HG02870 (cell line): ENCODE measurements around the gene HAGHL.
"Not testable (repeated sequence)": the region's sequence is repeated elsewhere in the genome, so short reads cannot be mapped to it uniquely, and the experiment has no call there.

ENCODE experiments used
- ATAC-seq: cut with Tn5 transposase; IDR thresholded peaks from one replicate; pipeline ENCODE4 v1.9.1; 2021; ENCODE audit warnings: mild to moderate bottlenecking, moderate library complexity; ENCODE audit not compliant: unreplicated experiment

The HAGHL gene

DNA sequence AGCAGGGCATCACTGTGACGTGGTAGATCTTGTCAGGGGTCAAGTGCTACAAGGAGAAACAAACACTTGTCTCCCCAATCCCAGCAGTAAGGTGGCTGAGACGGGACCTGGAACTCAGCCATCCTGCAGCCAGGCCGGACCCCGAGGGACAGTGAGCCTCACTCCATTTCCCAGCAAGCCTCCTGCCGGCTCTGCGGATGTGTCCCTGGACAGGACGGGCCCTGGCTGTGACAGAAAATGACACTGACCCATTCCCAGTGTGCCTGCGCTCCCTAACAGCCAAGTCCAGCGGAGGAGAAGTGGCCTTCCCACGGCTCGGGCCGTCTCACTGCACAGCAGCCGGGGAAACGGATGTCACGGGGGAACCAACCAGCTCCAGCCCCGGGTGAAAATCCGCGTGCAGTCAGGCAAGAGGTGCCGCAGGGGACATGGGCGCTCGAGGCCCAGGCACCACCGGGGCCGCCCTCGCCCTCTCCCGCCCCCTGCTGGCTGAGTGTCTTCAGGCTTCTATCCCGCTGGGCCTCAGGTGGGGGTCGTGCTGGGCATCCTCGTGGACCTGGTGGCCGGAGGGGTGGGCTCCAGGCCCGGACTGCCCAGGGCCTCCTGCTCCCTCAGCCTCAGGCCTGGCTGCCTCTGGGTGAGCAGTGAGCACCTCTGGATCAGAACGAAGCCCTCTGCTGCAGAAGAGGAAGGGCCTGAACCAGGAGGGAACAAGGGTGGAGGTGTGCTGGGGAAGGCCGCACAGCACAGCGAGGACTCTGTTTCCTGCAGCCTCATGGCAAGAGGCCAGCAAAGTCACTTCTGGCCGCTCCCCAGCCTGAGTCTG is 6.7 kb downstream of the HAGHL start:
- no peak for ATAC-seq

DNA sequence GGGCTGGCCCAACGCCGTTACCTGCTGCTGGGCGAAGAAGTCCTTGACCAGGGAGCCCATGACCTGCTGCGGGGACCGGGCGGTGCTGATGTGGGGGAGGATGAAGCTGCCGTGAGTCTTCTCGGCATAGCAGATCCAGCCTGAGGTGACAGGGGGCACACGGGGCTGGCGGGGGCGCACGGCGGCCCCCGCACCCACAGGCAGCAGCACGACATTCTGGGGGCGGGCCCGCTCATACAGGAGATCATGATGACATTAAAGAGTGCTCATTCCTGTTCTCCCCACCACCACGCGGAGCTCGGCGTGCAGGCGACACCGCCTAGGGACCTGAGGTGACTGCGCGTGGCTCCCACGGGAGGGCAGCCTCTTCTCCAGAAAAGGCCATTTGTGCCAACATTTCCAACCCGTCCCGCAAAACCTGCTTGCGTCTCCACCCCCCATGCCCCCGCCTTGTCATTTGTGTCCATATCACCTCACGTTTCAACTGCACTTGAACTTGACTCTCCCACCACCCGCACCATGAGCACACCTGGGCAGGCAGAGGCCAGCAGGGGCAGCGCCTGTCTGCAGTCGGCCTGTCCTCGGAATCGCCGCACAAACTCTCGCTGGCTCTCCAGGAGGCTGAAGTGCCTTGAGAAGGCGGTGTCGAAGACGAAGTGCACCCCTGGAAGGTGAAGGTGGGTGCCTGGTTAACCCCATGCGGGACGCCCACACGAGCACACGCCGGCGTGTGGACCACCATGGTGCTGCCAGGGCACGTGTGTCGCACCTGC is 7.5 kb downstream of the HAGHL start:
- ATAC-seq, result no peak

DNA sequence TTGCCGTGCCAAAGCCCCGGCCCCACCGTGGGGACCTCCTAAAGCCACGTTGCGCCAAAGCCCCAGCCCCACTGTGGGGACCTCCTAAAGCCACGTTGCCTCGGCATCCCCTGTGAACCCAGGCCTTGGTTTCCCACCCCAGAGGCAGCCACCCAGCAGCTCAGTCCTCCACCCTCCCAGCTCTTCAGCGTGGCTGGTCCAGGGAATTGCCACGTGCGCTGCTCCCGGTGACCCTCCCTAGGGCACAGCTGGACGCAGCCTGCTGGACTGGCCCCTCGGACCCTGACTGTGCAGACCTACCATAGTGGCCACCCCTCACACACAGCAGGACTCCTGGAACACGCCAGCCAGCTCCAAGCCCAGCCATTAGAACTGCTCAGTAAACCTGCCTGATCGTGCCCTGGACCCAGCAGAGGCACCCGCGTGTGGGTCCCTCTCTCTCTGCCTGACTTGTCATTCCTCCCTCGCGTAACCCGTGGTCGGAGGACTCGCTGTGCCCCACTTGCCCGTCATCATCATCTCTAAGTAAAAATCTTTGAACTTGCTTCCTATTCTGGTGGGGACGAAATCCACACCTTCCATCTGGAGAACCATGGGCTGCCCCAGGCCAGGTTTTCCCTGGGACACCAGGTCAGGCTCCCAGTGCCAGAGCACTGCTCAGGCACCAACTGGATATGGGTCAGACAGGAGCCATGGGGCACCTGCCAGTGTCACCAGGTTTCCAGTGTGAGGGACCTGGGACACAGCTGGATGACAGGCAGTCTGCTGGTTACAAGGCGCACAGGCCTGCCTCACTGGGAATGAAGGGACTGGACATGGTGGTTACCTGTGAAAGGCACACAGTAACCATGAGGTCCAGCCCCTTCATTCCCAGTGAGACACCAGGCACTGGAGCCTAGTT is 8.3 kb downstream of the HAGHL start:
- ATAC-seq, result no peak

DNA sequence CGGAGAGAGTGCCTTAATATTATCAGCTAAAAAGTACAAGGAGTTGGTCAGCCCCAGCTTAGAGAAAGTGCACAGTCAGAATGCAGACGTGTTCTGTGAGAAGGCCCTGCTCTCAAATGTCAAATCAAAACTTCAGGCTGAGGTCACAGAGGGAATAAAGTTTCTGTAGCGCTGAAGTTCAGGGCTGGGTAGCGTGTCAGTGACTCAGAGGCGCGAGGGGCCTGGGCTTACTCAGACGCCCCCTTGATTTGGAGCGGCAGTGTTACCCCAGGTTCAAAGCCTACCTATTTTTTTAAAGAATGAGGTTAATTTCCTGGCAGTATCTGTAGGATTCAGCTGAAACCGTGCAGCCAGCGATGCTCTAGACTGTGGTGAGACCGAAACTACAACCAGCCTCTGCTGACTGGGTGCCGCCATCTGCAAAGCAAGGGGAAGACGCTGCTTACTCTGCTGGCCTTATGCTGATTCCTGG is 9.1 kb downstream of the HAGHL start:
- peak; percentile 55 for ATAC-seq

DNA sequence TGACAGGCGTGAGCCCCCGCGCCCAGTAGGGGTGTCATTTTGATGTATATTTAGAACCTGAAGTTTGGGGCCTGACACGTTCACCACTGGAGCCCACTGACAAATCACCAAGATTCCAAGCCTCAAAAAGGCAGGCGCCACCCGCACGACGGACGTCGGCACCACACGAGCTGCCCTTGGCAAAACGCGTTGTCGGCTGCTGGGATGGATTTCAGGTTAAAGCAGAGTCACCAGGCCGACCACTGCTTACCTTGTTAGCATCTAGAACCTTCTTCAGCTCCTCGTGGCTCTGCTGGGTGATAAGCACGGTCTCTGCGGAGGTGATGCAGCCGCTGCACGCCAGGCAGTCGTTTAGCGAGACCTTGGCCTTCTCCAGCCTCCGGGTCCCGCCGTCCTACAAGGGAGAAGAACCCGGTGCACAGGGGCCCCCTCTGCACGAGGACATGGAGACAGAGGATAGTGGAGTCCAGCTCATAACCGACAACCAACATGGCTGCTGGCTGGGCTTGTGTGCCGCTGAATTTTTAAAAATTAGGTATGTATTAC is 10.1 kb downstream of the HAGHL start:
- ATAC-seq, result no peak

DNA sequence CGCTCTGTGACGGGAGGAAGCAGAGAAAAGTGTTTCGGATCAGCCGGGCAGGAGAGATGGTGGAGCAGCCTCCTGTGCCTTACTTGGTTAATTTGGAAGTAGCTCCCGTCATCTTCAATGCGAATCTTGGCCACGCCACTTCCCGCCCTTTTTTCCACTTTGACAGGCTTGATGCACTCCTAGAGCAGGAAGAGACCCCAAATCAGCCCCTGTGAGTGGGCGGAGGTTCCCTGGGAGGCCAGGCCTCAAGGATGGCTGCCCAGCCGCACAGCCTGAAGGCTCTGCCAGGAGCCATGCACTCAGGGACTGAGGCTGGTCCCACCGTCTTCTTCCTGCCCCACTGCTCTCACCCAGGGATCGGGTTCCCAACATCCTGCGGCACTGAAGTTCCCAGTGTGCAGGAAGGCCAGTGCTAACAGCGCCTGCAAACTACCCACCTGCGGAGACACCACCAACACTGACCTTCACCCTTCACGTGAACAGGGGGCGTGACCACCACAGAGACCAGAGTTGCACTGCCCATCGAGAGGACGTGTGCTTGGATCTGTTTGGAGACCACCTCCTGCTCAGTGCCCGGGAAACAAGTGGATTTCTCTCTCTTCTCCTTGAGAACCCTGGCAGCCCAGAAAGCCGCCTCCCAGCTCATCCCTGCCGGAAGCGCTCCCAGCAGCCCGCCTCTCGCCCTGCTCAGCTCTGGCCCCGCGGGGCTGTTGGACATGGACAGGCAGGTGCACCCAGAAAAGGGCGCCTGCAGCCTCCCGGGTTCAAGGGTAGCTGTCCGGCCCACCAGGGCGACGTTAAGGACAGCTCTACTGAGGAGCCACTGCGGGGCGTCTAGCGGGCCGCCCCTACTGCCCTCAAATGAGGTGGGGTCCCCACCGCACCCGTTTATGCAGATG is 12.9 kb downstream of the HAGHL start:
- no peak for ATAC-seq

DNA sequence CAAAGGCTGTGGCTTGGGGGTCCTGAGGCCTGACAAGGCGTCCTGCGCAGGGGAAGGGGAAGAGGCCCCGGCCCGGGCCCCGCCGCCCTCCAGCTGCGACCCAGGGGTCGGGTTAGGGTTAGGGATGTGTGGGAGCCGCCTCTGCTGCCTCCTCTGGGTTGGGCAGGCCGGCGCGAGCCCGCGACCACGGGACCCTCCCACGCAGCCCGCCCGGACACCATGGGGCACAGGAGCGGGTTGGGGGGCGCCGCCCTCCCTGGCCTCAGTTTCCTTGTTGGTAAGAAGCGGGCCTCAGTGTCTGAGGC is 13.5 kb downstream of the HAGHL start:
- no peak for ATAC-seq

DNA sequence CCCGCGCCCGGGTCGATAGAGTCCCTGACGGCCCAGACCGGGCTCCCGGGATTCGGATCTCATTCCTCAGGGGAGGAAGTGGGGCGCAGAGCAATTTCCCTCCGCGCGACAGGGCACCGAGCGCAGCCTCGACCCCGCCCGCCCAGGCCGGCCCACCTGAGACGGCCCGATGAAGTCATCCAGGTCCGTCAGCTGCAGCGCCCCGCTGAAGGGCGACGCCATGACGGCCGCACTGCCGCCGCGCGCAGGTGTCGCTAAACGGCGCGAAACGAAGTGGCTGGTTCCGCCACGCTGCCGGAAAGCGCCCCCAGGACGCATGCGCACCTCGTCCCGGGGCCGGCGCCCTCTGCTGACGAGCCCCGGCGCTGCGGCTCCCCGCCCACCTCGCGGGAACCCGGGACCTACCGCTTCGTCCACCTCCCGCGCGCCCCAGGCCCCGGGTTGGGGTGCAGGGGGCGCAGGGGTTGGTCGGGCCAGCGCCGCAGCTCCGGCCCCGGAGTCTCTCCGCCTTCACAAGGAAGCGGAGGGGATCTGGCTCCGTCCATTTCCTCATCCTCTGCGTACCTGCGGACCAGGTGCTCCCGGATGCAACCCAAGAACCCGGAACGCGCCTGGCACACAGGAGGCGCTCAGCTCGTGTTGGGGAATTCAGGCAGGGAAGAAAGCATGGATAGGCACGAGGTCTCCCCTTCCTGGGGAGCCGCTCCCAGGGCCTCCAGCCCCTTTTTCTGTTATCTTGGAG is 14.0 kb downstream of the HAGHL start, which contains the start of gene CIAO3:
Gene CIAO3 (minus strand): TSS at position 234 of the 742 bp plus-strand sequence. CDS start 12 bp downstream, at position 222.
- no peak for ATAC-seq

DNA sequence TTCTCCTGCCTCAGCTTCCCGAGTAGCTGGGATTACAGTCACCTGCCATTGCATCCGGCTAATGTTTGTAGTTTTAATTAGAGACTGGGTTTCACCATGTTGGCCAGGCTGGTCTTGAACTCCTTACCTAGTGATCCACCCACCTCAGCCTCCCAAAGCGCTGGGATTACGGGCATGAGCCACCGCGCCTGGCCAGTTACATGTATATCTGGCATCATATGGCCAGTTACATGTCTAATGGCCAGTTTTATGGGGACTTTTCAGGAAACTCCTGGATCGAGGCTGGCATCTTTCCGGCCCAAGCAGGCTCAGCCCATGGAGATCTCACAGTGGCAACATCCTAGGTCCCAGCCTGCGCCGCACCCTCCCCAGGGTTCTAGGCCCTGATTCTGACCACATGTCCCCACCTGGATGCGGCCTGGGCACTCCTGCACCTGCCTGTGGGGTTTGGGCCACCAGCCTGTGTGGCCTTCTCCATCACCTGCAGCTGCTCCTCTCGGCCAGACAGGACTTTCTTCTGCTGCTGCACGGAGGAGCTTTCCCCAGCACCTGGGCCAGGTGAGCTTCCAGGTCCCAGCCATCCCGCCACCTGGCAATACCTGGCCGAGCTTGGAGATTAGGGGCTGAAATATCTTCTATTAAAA is 15.2 kb downstream of the HAGHL start:
- no peak for ATAC-seq

DNA sequence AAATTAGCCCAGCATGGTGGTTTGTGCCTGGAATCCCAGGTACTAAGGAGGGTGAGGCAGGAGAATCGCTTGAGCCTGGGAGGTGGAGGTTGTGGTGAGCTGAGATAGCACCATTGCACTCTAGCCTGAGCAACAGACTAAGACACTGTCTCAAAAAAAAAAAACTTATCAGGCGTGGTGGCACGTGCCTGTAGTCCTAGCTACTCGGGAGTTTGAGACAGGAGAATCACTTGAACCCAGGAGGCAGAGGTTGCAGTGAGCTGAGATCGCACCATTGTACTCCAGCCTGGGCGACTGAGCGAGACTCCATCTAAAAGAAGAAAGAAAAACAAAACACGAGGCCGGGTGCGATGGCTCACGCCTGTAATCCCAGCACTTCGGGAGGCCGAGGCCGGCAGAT is 16.0 kb downstream of the HAGHL start:
- not testable (repeated sequence) for ATAC-seq

DNA sequence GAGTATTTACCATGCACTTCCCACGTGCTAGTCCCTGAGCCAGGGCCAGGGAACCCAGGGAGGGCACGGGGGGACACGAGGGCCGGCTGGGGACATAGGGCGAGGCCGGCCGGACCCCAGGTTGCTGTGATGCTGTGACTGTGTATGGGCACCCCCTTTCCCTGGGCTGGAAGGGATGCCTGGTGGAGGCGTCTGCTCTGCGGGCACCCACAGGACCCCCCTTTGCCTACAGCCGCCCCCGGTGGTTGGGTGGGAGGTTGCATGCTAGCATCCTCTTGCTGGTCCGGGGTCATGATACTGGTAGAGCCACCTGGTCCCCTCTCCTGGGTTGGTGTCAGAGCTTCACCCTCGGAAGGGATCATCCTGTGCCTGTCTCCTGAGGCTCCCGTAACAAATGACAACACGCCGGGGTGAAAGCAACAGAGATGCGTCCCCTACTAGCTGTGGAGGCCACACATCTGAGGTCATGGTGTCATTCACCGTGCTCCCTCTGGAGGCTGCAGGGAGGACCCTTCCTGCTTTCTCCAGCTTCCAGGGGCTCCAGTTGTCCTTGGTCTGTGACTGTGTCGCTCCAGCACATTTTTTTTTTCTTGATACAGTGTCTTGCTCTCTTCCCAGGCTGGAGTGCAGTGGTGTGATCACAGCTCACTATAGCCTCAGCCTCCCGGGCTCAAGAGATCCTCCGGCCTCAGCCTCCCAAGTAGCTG is 17.0 kb downstream of the HAGHL start:
- no peak for ATAC-seq

DNA sequence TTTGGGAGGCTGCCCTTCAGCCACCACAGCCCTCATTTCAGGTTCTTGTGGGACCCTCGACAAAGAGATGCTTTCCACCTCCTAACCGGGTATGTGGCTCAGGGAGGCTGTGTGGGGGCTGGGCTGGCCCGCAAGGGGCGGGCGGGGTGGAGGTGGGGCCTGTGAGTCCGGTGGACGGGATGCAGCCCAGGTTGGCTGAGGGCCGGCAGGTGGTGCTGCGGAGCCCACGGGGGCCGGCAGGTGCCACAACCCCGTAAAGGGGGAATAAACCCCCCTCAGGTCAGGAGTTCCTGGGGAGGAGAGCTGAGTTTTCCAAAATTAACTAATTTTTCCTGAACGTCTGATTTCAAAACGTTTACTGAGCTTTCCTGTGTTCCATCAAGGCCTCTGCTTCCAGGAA is 18.8 kb downstream of the HAGHL start:
- no peak for ATAC-seq

DNA sequence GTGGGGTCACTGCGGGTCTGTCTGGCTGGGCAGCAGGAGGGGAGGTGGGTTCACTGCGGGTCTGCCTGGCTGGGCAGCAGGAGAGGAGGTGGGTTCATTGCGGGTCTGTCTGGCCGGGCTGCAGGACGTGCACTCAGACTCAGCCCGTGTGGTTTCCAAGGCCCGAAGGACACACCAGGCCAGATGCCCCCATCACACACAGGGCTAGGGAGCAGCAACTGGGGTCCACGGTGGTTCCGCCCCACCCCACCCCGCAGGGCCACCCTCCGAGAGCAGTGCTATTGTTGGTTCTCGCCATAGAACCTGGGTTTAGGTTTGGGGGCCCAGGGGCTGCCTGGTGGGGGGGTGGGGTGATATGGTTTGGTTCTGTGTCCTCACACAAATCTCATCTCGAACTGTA is 19.7 kb downstream of the HAGHL start:
- no peak for ATAC-seq

DNA sequence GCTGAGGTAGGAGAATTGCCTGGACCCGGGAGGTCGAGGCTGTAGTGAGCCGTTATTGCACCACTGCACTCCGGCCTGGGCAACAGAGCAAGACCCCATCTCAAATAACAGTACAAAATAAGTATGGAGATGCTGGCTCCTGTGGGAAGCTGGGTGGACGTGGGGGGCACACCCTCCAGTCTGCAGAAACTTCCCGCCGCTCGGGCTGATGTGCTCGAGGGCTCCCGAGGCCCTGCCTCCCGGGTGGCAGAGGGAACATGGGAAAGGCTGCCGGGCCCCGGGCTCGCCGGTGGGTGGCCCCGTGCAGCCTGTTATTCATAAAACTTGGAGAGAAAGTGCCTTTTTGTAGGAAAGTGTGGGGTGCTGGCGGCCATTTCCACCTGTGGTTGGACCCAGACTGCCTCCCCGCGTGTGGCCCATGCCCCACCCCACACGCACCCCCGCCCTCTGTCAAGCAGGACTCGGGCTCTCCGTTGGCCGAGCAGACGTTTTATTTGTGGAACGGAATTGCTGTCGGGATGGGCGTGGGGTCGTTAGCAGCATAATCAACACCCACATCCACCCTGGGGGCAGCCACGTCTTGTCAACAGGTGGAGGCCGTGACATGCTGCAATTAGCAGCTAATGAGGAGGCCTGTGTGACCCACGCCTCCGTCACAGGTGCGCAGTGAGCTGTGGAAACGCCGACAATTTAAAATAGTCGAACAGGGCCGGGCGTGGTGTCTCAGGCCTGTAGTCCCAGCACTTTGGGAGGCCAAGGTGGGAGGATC is 21.3 kb downstream of the HAGHL start:
- no peak for ATAC-seq

DNA sequence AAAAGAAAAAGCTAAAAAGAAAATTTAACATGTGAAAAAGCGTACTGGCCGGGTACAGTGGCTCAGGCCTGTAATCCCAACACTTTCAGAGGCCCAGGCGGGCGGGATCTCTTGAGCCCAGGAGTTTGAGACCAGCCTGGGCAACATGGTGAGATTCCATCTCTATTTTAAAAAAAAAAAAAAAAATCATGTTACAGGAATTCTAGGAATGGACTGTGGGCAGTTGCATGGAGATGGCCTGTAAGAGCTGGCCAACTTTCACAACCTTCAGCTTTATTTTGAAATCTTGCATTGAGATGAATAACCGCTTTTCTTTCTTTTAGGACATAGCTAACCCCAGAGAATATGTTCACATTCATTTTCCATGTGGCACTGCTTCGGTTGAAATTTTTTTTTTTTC is 22.1 kb downstream of the HAGHL start:
- no peak for ATAC-seq

DNA sequence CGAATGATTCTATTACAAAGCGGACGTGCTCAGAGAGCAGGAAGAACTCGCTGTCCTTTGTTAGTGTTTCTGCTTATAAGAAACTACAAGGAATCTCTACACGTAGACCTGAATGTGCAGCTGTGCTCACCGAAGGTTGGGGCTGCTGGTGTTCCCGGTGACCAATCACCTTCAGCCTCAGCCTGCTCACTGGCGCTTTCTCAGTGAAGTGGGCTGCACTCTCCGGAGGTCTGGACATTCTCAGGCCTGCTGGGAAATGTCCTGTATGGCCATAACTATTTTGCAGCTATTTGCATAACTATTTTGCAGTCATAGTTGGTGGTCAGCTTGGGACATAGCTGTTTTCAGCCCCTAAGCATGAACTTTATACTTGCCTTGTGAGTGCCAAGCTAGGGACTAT is 23.6 kb downstream of the HAGHL start:
- ATAC-seq, result no peak
